Measurements from ENCODE around the gene PLD5.
"Not testable (repeated sequence)": the region's sequence is repeated elsewhere in the genome, so short reads cannot be mapped to it uniquely, and the experiment has no call there.

PLD5 gene

GRCh38 chr1:242133796-242134195, 390.7 kb downstream of the PLD5 start:
- no peak for DNase-seq

- no peak for DNase-seq
Measured at GRCh38 chr1:242133351-242133750, 391.1 kb downstream of the PLD5 start.

- DNase-seq = no peak
Measured at GRCh38 chr1:242132121-242132817, 392.2 kb downstream of the PLD5 start.

- no peak for DNase-seq
Measured at GRCh38 chr1:242128951-242129502, 395.5 kb downstream of the PLD5 start.

- no peak for DNase-seq
Measured at GRCh38 chr1:242120432-242120831, 404.1 kb downstream of the PLD5 start.

- no peak for DNase-seq
Measured at GRCh38 chr1:242100921-242101320, 423.6 kb downstream of the PLD5 start.

- not testable (repeated sequence) for DNase-seq
Measured at GRCh38 chr1:242097283-242097682, 427.2 kb downstream of the PLD5 start.

- DNase-seq = no peak
Measured at GRCh38 chr1:242093116-242093515, 431.4 kb downstream of the PLD5 start.

GRCh38 chr1:242089911-242090310, 434.6 kb downstream of the PLD5 start:
- DNase-seq = no peak

GRCh38 chr1:242088875-242089274, 435.6 kb downstream of the PLD5 start:
- DNase-seq = no peak

- no peak for DNase-seq
Measured at GRCh38 chr1:242086706-242087105, 437.8 kb downstream of the PLD5 start.

- DNase-seq = no peak
Measured at GRCh38 chr1:242086093-242086492, 438.4 kb downstream of the PLD5 start.

- DNase-seq = no peak
Measured at GRCh38 chr1:242083742-242084141, 440.8 kb downstream of the PLD5 start.

GRCh38 chr1:242081446-242081845, 443.1 kb downstream of the PLD5 start:
- DNase-seq = no peak

- DNase-seq = no peak
Measured at GRCh38 chr1:242065813-242066212, 458.7 kb downstream of the PLD5 start.

GRCh38 chr1:242062271-242062670, 462.2 kb downstream of the PLD5 start:
- no peak for DNase-seq

- DNase-seq = no peak
Measured at GRCh38 chr1:242059976-242060375, 464.5 kb downstream of the PLD5 start.

- DNase-seq = not testable (repeated sequence)
Measured at GRCh38 chr1:242058582-242058981, 465.9 kb downstream of the PLD5 start.

- not testable (repeated sequence) for DNase-seq
Measured at GRCh38 chr1:242058181-242058580, 466.3 kb downstream of the PLD5 start.

- no peak for DNase-seq
Measured at GRCh38 chr1:242057745-242058115, 466.8 kb downstream of the PLD5 start.

GRCh38 chr1:242056988-242057744, 467.3 kb downstream of the PLD5 start:
- DNase-seq = no peak

GRCh38 chr1:242055749-242056320, 468.7 kb downstream of the PLD5 start:
- no peak for DNase-seq

GRCh38 chr1:242043165-242043564, 481.3 kb downstream of the PLD5 start:
- no peak for DNase-seq

GRCh38 chr1:242034392-242034791, 490.1 kb downstream of the PLD5 start:
- DNase-seq = no peak
